Cardiac fibroblast (primary cell): Measurements from ENCODE around the gene PLEKHA6.

Experiments
- DNase-seq, 2 donors: peaks; one replicate each; pipeline versions ENCODE4 v3.0.0 to v3.0.0-alpha.2; 2010; ENCODE audit warnings: low read depth in 2 of 2
- H3K4me3 ChIP-seq, 2 donors: replicated peaks in 1 of 2; 1 replicate in 1 of 2; 2 replicates in 1 of 2; pipeline ENCODE4 v1.5.1; 2011; ENCODE audit warnings: low read depth in 2 of 2, low read length in 2 of 2, mild to moderate bottlenecking in 2 of 2, moderate library complexity in 1 of 2
- TF ChIP-seq, protein P1 (sequence below): IDR thresholded peaks from one replicate; pipeline ENCODE4 v1.5.1; 2011; ENCODE audit warnings: low read depth, mild to moderate bottlenecking, low read length, inconsistent platforms

Gene PLEKHA6

DNA sequence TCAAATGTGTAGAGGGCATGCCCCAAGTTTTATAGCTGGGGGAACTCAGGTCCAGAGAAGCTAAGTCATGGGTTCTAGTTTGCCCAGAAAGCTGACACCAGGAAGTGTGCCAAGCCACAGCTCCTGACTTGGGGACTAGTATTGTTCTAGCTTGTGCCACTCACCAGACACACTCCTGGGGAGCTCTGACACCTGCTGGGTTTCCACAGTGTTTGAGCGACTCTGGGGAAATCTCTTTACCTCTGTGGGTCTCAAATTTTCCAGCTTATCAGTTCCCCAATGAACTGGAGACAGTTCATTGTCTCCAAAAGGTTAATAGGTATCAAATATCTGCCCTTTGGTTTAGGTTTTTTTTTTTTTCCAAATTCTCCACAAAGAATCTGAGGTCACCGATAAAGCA, 167.7 kb downstream of the PLEKHA6 start:
- H3K4me3 ChIP-seq, result no peak overlapping the region
- DNase-seq, result no peak
- TF ChIP-seq, protein P1, sequence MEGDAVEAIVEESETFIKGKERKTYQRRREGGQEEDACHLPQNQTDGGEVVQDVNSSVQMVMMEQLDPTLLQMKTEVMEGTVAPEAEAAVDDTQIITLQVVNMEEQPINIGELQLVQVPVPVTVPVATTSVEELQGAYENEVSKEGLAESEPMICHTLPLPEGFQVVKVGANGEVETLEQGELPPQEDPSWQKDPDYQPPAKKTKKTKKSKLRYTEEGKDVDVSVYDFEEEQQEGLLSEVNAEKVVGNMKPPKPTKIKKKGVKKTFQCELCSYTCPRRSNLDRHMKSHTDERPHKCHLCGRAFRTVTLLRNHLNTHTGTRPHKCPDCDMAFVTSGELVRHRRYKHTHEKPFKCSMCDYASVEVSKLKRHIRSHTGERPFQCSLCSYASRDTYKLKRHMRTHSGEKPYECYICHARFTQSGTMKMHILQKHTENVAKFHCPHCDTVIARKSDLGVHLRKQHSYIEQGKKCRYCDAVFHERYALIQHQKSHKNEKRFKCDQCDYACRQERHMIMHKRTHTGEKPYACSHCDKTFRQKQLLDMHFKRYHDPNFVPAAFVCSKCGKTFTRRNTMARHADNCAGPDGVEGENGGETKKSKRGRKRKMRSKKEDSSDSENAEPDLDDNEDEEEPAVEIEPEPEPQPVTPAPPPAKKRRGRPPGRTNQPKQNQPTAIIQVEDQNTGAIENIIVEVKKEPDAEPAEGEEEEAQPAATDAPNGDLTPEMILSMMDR, result no peak

DNA sequence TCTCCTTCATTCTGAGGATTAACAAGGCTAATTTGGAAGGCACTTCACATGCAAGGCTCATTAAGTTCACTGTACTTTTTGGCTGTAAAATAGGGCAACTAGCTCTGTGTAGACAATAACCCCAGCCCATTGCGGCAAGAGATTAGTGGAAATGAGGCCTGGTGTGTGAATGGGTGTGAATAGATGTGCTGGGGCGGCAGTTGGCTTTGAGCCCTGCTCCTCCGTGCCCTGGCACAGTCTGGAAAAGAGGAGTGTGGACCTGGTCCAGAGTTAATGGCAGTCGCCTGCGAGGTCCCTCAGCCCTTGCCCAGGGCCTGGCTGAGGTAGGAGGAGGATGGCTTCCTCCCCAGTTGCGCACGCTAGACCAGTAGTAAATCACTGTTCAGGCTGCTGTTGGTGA, 168.3 kb downstream of the PLEKHA6 start:
- no peak for DNase-seq
- TF ChIP-seq, protein P1, result no peak
- H3K4me3 ChIP-seq, result no peak overlapping the region

DNA sequence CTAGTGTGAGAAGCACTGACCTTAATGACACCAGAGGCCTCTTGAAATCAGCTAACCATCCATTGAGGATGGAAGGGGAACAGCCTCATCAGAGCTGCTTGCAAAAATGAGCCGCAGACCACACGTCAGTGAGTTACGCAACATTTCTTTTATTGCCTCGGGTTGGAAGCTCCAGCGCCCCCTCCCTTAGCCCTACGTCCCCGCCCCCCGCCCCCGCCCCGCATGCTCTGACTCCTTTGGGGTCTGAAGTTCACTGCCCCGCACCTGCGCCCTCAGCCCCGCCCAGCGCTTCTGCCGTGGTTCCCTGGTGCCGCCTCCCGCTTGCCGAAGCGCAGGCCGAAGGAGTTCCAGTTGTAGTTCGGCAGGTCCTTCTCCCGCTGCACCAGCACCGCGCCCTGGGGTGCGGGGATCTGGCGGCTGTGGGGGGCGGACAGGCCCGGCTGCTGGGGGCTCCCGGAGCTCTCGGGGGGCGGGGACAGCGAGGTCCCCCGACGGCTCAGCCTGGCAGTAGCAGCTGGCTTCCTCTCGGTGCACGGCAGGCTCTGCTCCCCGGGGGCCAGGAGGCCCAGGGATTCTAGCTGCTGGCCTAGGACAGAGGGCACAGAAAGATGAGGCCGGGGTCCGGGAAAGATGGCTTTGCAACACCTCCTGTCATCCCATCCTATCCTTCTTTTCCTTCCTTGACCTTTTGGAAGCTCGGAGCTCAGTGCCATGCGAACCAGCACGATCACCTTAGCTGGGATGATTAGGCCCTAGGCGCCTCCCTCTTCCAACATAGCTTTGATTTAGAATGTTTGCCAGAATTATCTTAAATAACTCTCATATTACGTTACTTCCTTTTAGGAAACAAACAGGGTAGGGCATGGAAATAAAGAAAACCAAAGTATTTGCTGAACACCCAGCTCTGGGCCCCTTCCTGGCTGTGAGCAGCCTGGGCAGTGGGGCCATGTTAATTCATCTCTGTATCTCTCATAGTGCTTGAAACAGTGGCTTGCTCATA, 169.2 kb downstream of the PLEKHA6 start:
- TF ChIP-seq, protein P1, result no peak
- DNase-seq, result peak; percentile 53 to 62
- peak overlapping the region in 1 of 2 donors; percentile 15 for H3K4me3 ChIP-seq

DNA sequence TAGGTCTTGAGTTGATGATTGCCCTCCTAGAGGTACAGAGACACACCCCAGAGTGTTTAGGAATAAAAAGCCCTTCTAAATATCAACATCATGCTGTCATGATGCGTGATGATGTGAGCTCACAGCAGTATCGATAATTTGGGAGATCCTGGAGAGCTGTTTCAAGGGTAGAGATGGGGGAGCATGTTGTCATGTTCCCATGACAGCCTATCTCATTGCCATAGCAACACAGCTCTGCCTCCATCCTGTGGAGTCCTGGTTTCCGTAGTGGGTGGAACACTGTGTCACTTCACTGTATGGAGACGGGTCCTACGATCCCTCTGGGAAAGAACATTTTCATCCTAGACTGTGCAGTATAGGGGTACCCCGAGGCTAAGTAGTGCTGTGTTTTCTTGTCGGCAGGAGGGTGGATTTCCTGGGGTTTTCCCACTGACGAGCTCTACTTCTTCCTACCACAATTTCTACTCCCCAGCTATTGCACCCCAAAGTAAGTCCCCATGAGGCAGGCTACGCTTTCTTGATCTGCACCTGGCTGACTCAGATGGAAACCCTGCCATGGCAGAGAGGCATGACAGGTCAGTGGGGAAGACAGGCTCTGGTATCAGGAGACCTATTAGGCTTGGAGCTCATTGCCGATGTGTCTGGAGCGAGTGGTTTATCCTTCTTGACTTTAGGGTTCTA, 170.6 kb downstream of the PLEKHA6 start:
- no peak overlapping the region for H3K4me3 ChIP-seq
- DNase-seq, result no peak
- TF ChIP-seq, protein P1, result no peak

DNA sequence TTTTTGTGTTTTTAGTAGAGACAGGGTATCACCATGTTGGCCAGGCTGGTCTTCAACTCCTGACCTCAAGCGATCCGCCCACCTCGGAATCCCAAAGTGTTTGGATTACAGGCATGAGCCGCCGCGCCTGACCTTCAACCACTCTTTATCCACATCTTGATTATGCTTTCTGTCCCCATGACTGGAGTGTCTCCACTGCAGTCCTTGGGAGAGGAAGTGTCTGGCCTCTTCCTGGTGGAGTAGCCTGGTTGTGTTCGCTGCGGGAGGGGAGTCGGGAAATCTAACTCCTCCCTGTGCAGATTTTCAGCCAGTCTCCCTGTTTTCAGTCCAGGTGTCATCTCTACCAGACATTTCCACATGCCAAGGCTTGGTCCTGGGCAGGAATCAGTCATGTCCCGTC, 173.1 kb downstream of the PLEKHA6 start:
- TF ChIP-seq, protein P1, result no peak
- H3K4me3 ChIP-seq, result no peak overlapping the region
- no peak for DNase-seq

DNA sequence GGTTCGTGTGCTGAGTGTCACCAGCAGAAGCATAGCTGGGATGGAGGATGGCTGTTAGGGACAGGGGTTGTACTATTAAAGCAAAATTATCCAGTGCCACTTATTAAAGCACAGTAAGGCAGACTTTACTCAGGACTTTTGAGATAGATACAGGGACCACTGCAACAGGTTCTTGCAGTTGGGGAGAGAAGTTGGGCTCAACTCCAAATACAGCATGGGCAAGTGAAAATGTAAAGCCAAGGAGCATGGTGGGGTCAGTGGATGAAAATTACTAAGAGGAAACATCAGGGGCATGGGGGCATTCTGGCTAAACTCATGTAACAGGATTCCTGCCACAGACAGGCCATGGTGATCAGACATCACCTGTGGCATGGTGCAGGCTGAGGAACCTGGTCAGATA, 178.6 kb downstream of the PLEKHA6 start:
- no peak for DNase-seq
- TF ChIP-seq, protein P1, result no peak
- no peak overlapping the region for H3K4me3 ChIP-seq
